ENCODE results near the gene L1TD1. TPM values are rescaled to one million over a fixed set of nuclear protein-coding genes. Genes with fewer than 3 reads are reported as not detected.
"Not testable (repeated sequence)": the region's sequence is repeated elsewhere in the genome, so short reads cannot be mapped to it uniquely, and the experiment has no call there.

L1TD1 gene
- total and polyA plus RNA-seq, 9 donors = 0.73 to 3.6 (median 2.2) TPM

- H3K4me3 ChIP-seq (ENCODE audit: low read length); H3K4me1 ChIP-seq (ENCODE audit: control insufficient read depth, insufficient read depth, low read length); H3K27me3 ChIP-seq (ENCODE audit: control insufficient read depth, insufficient read depth, low read length); DNase-seq; H3K9me3 ChIP-seq (replicated peaks; ENCODE audit: control insufficient read depth, low read depth, low read length); H3K36me3 ChIP-seq (ENCODE audit: control insufficient read depth, insufficient read depth, low read length); H3K27ac ChIP-seq (ENCODE audit: low read length): not testable (repeated sequence)
- WGBS (ENCODE audit: insufficient coverage) = 100% methylated on average over 4 of the region's 9 CpGs
These were observed 25.8 kb downstream of the L1TD1 start for GRCh38 chr1:62220456-62220855.

- WGBS (ENCODE audit: insufficient coverage) = no CpG with 5 or more reads among the region's 1 CpG
- no peaks in the 10 kb centered on the region for H3K4me1 ChIP-seq (ENCODE audit: control insufficient read depth, insufficient read depth, low read length)
- H3K9me3 ChIP-seq (replicated peaks; ENCODE audit: control insufficient read depth, low read depth, low read length) = no peaks in the 10 kb centered on the region
- H3K36me3 ChIP-seq (ENCODE audit: control insufficient read depth, insufficient read depth, low read length) = no peaks in the 10 kb centered on the region
- DNase-seq = no peak
- no peaks in the 10 kb centered on the region for H3K27me3 ChIP-seq (ENCODE audit: control insufficient read depth, insufficient read depth, low read length)
- H3K4me3 ChIP-seq (ENCODE audit: low read length) = no peak overlapping the region
- H3K27ac ChIP-seq (ENCODE audit: low read length) = no peak overlapping the region
These were observed 26.5 kb downstream of the L1TD1 start for GRCh38 chr1:62221171-62221570.

GRCh38 chr1:62222321-62222720, 27.7 kb downstream of the L1TD1 start:
- Histone ChIP-seq H3K27me3 (ENCODE audit: control insufficient read depth, insufficient read depth, low read length) (no peaks in the 10 kb centered on the region), H3K27ac (ENCODE audit: low read length) (no peak overlapping the region), H3K4me3 (ENCODE audit: low read length) (no peak overlapping the region), H3K9me3 (replicated peaks; ENCODE audit: control insufficient read depth, low read depth, low read length) (no peaks in the 10 kb centered on the region), H3K36me3 (ENCODE audit: control insufficient read depth, insufficient read depth, low read length) (no peaks in the 10 kb centered on the region), H3K4me1 (ENCODE audit: control insufficient read depth, insufficient read depth, low read length) (no peaks in the 10 kb centered on the region)
- WGBS (ENCODE audit: insufficient coverage) = no CpG with 5 or more reads among the region's 9 CpGs
- no peak for DNase-seq

- no peak for DNase-seq
- no peaks in the 10 kb centered on the region for H3K36me3 ChIP-seq (ENCODE audit: control insufficient read depth, insufficient read depth, low read length)
- H3K27me3 ChIP-seq (ENCODE audit: control insufficient read depth, insufficient read depth, low read length) = no peaks in the 10 kb centered on the region
- no peak overlapping the region for H3K4me3 ChIP-seq (ENCODE audit: low read length)
- H3K27ac ChIP-seq (ENCODE audit: low read length) = no peak overlapping the region
- 80% methylated on average over 1 of the region's 3 CpGs for WGBS (ENCODE audit: insufficient coverage)
- peaks cover 13% of the 10 kb centered on the region for H3K4me1 ChIP-seq (ENCODE audit: control insufficient read depth, insufficient read depth, low read length)
- no peaks in the 10 kb centered on the region for H3K9me3 ChIP-seq (replicated peaks; ENCODE audit: control insufficient read depth, low read depth, low read length)
These were observed 29.5 kb downstream of the L1TD1 start for GRCh38 chr1:62224182-62224581.

GRCh38 chr1:62227496-62227895, 32.8 kb downstream of the L1TD1 start:
- H3K4me3 ChIP-seq (ENCODE audit: low read length) = no peak overlapping the region
- H3K27me3 ChIP-seq (ENCODE audit: control insufficient read depth, insufficient read depth, low read length) = no peaks in the 10 kb centered on the region
- H3K4me1 ChIP-seq (ENCODE audit: control insufficient read depth, insufficient read depth, low read length) = peaks cover 17% of the 10 kb centered on the region
- H3K27ac ChIP-seq (ENCODE audit: low read length) = no peak overlapping the region
- 81% methylated on average over 11 of the region's 11 CpGs for WGBS (ENCODE audit: insufficient coverage)
- no peak for DNase-seq
- H3K9me3 ChIP-seq (replicated peaks; ENCODE audit: control insufficient read depth, low read depth, low read length) = no peaks in the 10 kb centered on the region
- H3K36me3 ChIP-seq (ENCODE audit: control insufficient read depth, insufficient read depth, low read length) = no peaks in the 10 kb centered on the region

- H3K9me3 ChIP-seq (replicated peaks; ENCODE audit: control insufficient read depth, low read depth, low read length) = no peaks in the 10 kb centered on the region
- WGBS (ENCODE audit: insufficient coverage) = 85% methylated on average over 4 of the region's 12 CpGs
- DNase-seq = peak; percentile 65
- H3K4me1 ChIP-seq (ENCODE audit: control insufficient read depth, insufficient read depth, low read length) = peaks cover 24% of the 10 kb centered on the region
- H3K4me3 ChIP-seq (ENCODE audit: low read length) = no peak overlapping the region
- peak overlapping the region; percentile 44 for H3K27ac ChIP-seq (ENCODE audit: low read length)
- H3K27me3 ChIP-seq (ENCODE audit: control insufficient read depth, insufficient read depth, low read length) = no peaks in the 10 kb centered on the region
- no peaks in the 10 kb centered on the region for H3K36me3 ChIP-seq (ENCODE audit: control insufficient read depth, insufficient read depth, low read length)
These were observed 33.7 kb downstream of the L1TD1 start for GRCh38 chr1:62228136-62228882.

GRCh38 chr1:62228883-62229187, 34.2 kb downstream of the L1TD1 start:
- Histone ChIP-seq H3K27ac (ENCODE audit: low read length) (peak overlapping the region; percentile 44), H3K4me1 (ENCODE audit: control insufficient read depth, insufficient read depth, low read length) (peaks cover 24% of the 10 kb centered on the region), H3K27me3 (ENCODE audit: control insufficient read depth, insufficient read depth, low read length) (no peaks in the 10 kb centered on the region), H3K36me3 (ENCODE audit: control insufficient read depth, insufficient read depth, low read length) (no peaks in the 10 kb centered on the region), H3K9me3 (replicated peaks; ENCODE audit: control insufficient read depth, low read depth, low read length) (no peaks in the 10 kb centered on the region), H3K4me3 (ENCODE audit: low read length) (no peak overlapping the region)
- peak; percentile 24 for DNase-seq
- WGBS (ENCODE audit: insufficient coverage) = 65% methylated on average over 3 of the region's 4 CpGs

- WGBS (ENCODE audit: insufficient coverage) = no CpG with 5 or more reads among the region's 3 CpGs
- Histone ChIP-seq H3K4me3 (ENCODE audit: low read length) (no peak overlapping the region), H3K27me3 (ENCODE audit: control insufficient read depth, insufficient read depth, low read length) (no peaks in the 10 kb centered on the region), H3K36me3 (ENCODE audit: control insufficient read depth, insufficient read depth, low read length) (no peaks in the 10 kb centered on the region), H3K4me1 (ENCODE audit: control insufficient read depth, insufficient read depth, low read length) (peaks cover 24% of the 10 kb centered on the region), H3K27ac (ENCODE audit: low read length) (no peak overlapping the region), H3K9me3 (replicated peaks; ENCODE audit: control insufficient read depth, low read depth, low read length) (no peaks in the 10 kb centered on the region)
- no peak for DNase-seq
These were observed 34.8 kb downstream of the L1TD1 start for GRCh38 chr1:62229468-62229867.

GRCh38 chr1:62229932-62230331, 35.3 kb downstream of the L1TD1 start:
- H3K27ac ChIP-seq (ENCODE audit: low read length) = no peak overlapping the region
- peak; percentile 30 for DNase-seq
- no peaks in the 10 kb centered on the region for H3K27me3 ChIP-seq (ENCODE audit: control insufficient read depth, insufficient read depth, low read length)
- peaks cover 24% of the 10 kb centered on the region for H3K4me1 ChIP-seq (ENCODE audit: control insufficient read depth, insufficient read depth, low read length)
- no peaks in the 10 kb centered on the region for H3K36me3 ChIP-seq (ENCODE audit: control insufficient read depth, insufficient read depth, low read length)
- no peak overlapping the region for H3K4me3 ChIP-seq (ENCODE audit: low read length)
- no CpG with 5 or more reads among the region's 2 CpGs for WGBS (ENCODE audit: insufficient coverage)
- no peaks in the 10 kb centered on the region for H3K9me3 ChIP-seq (replicated peaks; ENCODE audit: control insufficient read depth, low read depth, low read length)

GRCh38 chr1:62230718-62231117, 36.1 kb downstream of the L1TD1 start:
- Histone ChIP-seq H3K9me3 (replicated peaks; ENCODE audit: control insufficient read depth, low read depth, low read length) (no peaks in the 10 kb centered on the region), H3K4me1 (ENCODE audit: control insufficient read depth, insufficient read depth, low read length) (peaks cover 24% of the 10 kb centered on the region), H3K4me3 (ENCODE audit: low read length) (no peak overlapping the region), H3K27me3 (ENCODE audit: control insufficient read depth, insufficient read depth, low read length) (no peaks in the 10 kb centered on the region), H3K27ac (ENCODE audit: low read length) (no peak overlapping the region), H3K36me3 (ENCODE audit: control insufficient read depth, insufficient read depth, low read length) (no peaks in the 10 kb centered on the region)
- 95% methylated on average over 2 of the region's 5 CpGs for WGBS (ENCODE audit: insufficient coverage)
- no peak for DNase-seq

- H3K9me3 ChIP-seq (replicated peaks; ENCODE audit: control insufficient read depth, low read depth, low read length) = no peaks in the 10 kb centered on the region
- 56% methylated on average over 14 of the region's 14 CpGs for WGBS (ENCODE audit: insufficient coverage)
- peak; percentile 29 for DNase-seq
These were observed 38.2 kb downstream of the L1TD1 start for GRCh38 chr1:62232871-62233278.

More at GRCh38 chr1:62232871-62233278, 38.2 kb downstream of the L1TD1 start:
- Histone ChIP-seq H3K4me3 (ENCODE audit: low read length) (no peak overlapping the region), H3K27ac (ENCODE audit: low read length) (no peak overlapping the region), H3K27me3 (ENCODE audit: control insufficient read depth, insufficient read depth, low read length) (no peaks in the 10 kb centered on the region), H3K4me1 (ENCODE audit: control insufficient read depth, insufficient read depth, low read length) (peaks cover 24% of the 10 kb centered on the region), H3K36me3 (ENCODE audit: control insufficient read depth, insufficient read depth, low read length) (no peaks in the 10 kb centered on the region)

Data from muscle of leg (tissue), 11 donors.